HG03558 (cell line): ENCODE results near the gene OR4K14.
"Not testable (repeated sequence)": the region's sequence is repeated elsewhere in the genome, so short reads cannot be mapped to it uniquely, and the experiment has no call there.

ENCODE experiments used
- ATAC-seq: cut with Tn5 transposase; IDR thresholded peaks from one replicate; pipeline ENCODE4 v1.9.1; 2021; ENCODE audit warnings: moderate number of reproducible peaks; ENCODE audit not compliant: unreplicated experiment; ENCODE audit errors: extremely low read depth

OR4K14 gene

GRCh38 chr14:20019257-20019865 is at the start of gene OR4K14:
Gene OR4K14, minus strand, starts transcription at chr14:20019307. Its CDS starts 4,114 bp downstream, at chr14:20015193.
- no peak for ATAC-seq

- ATAC-seq = no peak
Measured at GRCh38 chr14:20059745-20060144, 40.6 kb upstream of the OR4K14 start, which contains the start of gene OR4L1. Gene OR4L1, plus strand, starts transcription at chr14:20060045. Its CDS starts 0 bp downstream, at chr14:20060045.

- ATAC-seq = no peak
Measured at GRCh38 chr14:20048202-20048601, 29.1 kb upstream of the OR4K14 start.

- no peak for ATAC-seq
Measured at GRCh38 chr14:20044243-20044642, 25.1 kb upstream of the OR4K14 start.

GRCh38 chr14:20035938-20036337 is 16.8 kb upstream of the OR4K14 start, which contains the start of gene OR4K13:
Gene OR4K13, minus strand, starts transcription at chr14:20036038. Its CDS starts 1,280 bp downstream, at chr14:20034758.
- ATAC-seq = no peak

- no peak for ATAC-seq
Measured at GRCh38 chr14:20035449-20035848, 16.3 kb upstream of the OR4K14 start.

GRCh38 chr14:20031058-20031457 is 12.0 kb upstream of the OR4K14 start:
- no peak for ATAC-seq

GRCh38 chr14:20008156-20008555 is 11.0 kb downstream of the OR4K14 start:
- ATAC-seq = no peak

- ATAC-seq = no peak
Measured at GRCh38 chr14:20002319-20002718, 16.8 kb downstream of the OR4K14 start.

- no peak for ATAC-seq
Measured at GRCh38 chr14:20001863-20002262, 17.2 kb downstream of the OR4K14 start, which contains the start of gene OR4Q2. Gene OR4Q2, plus strand, starts transcription at chr14:20002163.

GRCh38 chr14:19993438-19993837 is 25.7 kb downstream of the OR4K14 start:
- ATAC-seq = no peak

GRCh38 chr14:19975291-19975690 is 43.8 kb downstream of the OR4K14 start, which contains the start of gene OR4K15:
Gene OR4K15, plus strand, starts transcription at chr14:19975591. Its CDS starts 0 bp downstream, at chr14:19975591.
- no peak for ATAC-seq

- no peak for ATAC-seq
Measured at GRCh38 chr14:19974844-19975243, 44.3 kb downstream of the OR4K14 start.

GRCh38 chr14:19969735-19970134 is 49.4 kb downstream of the OR4K14 start:
- ATAC-seq = not testable (repeated sequence)
